GM19193 (cell line): ENCODE measurements around the gene RFTN2.

Experiments used
- POLR2A ChIP-seq: IDR thresholded peaks from 4 replicates; pipeline ENCODE4 v1.6.1; 2011; ENCODE audit not compliant: insufficient read depth, insufficient read length; ENCODE audit errors: extremely low read depth

Gene RFTN2

GRCh38 chr2:197571627-197572271 lies 103.6 kb downstream of the RFTN2 start:
- TF ChIP-seq POLR2A: no peak

- no peak for TF ChIP-seq POLR2A
Observed at GRCh38 chr2:197560146-197560665, 115.2 kb downstream of the RFTN2 start.

GRCh38 chr2:197559681-197560080 lies 115.7 kb downstream of the RFTN2 start:
- no peak for TF ChIP-seq POLR2A

GRCh38 chr2:197558393-197558792 lies 117.0 kb downstream of the RFTN2 start:
- TF ChIP-seq POLR2A: no peak

GRCh38 chr2:197556456-197556855 lies 118.9 kb downstream of the RFTN2 start:
- TF ChIP-seq POLR2A: no peak

GRCh38 chr2:197555467-197555866 lies 119.9 kb downstream of the RFTN2 start:
- no peak for TF ChIP-seq POLR2A

- no peak for TF ChIP-seq POLR2A
Observed at GRCh38 chr2:197548582-197548981, 126.8 kb downstream of the RFTN2 start.

- TF ChIP-seq POLR2A: no peak
Observed at GRCh38 chr2:197547163-197547900, 128.1 kb downstream of the RFTN2 start.

GRCh38 chr2:197543206-197543605 lies 132.2 kb downstream of the RFTN2 start:
- no peak for TF ChIP-seq POLR2A

GRCh38 chr2:197539734-197540133 lies 135.7 kb downstream of the RFTN2 start:
- TF ChIP-seq POLR2A: no peak

- no peak for TF ChIP-seq POLR2A
Observed at GRCh38 chr2:197538412-197538811, 137.0 kb downstream of the RFTN2 start.
